Prostate gland (tissue), 2 donors: Measurements from ENCODE around the gene ALK.

Experiments used
- POLR2AphosphoS5 ChIP-seq: sonication (generic); formaldehyde crosslinking; IDR thresholded peaks from one replicate; pipeline ENCODE4 v1.6.1; 2017; ENCODE audit warnings: antibody characterized with exemption
- TF ChIP-seq, protein P1 (sequence below), 4 experiments: fragments of 200-600 bp in 2 of 4; fragments of 450-650 bp in 2 of 4; sonication (generic) in 2 of 4; IDR thresholded peaks; 1 replicate in 3 of 4; 2 replicates in 1 of 4; pipeline ENCODE4 v1.5.1; 2016 to 2019; ENCODE audit warnings: antibody characterized with exemption in 4 of 4, mild to moderate bottlenecking in 2 of 4, moderate library complexity in 2 of 4

DNA sequence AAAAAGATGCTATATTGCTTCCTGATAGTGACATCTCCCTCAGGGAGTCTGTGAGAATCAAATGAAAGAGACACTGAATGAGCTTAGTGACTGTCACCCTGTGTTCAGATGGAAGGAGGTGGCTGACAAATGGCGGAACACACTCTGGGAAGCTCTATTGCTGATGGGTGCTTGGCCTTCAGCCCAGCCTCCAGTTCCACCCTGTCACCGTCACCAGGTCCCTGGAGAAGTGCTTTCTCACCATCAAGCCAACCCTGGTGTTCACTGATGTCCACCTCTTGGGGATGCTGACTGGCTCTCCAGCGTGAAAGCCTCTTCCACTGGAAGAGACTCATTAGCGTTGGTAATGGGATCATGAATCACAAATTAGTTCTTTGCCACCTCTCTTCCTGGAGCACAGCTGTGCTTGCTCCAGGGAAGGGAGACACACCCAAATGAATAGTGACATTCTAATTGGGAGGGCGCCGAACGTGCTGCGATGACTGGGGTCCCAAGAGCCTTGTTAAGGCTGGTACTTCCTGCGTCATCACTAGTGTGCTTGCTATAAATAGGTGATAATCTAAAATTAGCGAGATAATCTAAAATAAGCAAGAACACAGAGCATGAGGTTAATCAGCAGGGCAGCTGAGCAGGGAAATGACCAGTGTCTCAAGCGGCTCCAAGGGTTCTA is 652.2 kb downstream of the ALK start:
- TF ChIP-seq POLR2AphosphoS5 = no peak
- TF ChIP-seq, protein P1, sequence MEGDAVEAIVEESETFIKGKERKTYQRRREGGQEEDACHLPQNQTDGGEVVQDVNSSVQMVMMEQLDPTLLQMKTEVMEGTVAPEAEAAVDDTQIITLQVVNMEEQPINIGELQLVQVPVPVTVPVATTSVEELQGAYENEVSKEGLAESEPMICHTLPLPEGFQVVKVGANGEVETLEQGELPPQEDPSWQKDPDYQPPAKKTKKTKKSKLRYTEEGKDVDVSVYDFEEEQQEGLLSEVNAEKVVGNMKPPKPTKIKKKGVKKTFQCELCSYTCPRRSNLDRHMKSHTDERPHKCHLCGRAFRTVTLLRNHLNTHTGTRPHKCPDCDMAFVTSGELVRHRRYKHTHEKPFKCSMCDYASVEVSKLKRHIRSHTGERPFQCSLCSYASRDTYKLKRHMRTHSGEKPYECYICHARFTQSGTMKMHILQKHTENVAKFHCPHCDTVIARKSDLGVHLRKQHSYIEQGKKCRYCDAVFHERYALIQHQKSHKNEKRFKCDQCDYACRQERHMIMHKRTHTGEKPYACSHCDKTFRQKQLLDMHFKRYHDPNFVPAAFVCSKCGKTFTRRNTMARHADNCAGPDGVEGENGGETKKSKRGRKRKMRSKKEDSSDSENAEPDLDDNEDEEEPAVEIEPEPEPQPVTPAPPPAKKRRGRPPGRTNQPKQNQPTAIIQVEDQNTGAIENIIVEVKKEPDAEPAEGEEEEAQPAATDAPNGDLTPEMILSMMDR (IDR thresholded peaks at IDR 0.05) = no peak
